NK-92 treated with Interleukin-12 subunit alpha and Interleukin-12 subunit beta, amount 100 ng/mL, for 24 hours (cell line): ENCODE results near the gene TNKS2.

Source experiments
- DNase-seq: peaks from one replicate; lab custom pipeline; 2025; lab: John Stamatoyannopoulos, UW

TNKS2 gene

DNA sequence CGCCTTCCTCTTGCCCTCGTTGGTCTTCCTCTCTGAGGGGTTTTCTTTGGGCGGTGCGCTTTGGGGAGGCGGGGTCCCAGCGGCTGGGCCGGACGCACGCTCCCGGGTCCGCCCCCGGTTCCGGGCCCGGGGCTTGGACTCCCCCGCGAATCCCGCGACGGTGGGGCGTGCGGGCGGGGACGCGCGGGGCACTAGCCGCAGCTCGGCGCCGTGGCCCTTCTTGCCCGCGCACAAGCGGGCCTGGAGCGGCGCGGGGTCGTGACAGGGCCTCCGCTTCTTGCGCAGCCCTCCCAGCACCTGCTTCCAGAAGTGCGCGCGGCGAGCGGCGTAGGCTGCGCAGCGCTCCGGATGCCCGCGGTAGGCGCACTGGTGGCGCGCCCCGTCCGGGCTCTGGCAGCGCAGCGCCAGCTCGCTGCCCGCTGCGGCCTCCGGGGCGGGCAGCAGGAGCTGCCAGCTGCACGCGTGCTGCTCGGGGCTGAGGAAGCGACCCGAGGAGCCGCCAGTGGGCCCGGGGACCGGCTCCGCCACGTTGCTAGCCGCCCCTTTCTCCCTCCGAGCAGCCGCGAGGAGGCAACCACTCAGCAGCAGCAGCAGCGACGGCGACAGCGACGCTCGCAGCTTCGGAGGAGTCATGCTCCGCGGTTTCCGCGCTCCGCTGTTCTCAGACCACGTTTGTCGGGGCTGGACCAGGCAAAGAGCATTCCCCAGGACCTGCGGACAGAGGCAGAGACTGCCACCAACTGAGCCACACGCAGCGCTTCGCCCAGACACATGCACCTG is 110.3 kb downstream of the TNKS2 start:
- peak; percentile 75 for DNase-seq

DNA sequence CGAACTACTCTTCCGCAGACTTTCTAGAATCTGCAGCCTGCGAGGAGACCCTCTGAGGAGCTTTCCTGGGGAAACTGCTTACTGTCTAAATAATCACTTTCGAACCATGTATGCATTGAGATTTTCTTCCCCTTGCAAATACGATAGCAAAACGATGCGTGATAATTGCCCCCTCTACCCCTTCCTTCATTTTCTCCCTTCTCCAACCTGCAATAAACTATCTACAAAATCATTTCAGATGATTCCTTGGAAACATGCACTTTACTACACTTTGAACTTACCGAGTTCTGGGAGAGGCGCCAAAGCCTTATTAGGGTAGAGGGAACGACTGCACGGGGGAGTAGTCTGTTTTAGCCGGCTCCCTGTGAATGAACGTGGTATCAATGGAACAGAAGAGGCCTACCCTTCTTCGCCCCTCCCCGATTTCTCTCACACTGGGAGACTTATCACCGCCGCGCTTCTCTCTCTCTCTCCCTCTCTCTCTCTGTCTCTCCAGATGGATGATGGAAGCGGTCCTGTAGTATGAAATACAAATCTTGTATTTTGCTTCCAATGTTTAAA is 111.0 kb downstream of the TNKS2 start, which contains the start of gene FGFBP3:
FGFBP3 (minus strand) TSS at position 370 of the 561 bp plus-strand sequence. CDS start 517 bp downstream, outside the sequence.
- DNase-seq: no peak

DNA sequence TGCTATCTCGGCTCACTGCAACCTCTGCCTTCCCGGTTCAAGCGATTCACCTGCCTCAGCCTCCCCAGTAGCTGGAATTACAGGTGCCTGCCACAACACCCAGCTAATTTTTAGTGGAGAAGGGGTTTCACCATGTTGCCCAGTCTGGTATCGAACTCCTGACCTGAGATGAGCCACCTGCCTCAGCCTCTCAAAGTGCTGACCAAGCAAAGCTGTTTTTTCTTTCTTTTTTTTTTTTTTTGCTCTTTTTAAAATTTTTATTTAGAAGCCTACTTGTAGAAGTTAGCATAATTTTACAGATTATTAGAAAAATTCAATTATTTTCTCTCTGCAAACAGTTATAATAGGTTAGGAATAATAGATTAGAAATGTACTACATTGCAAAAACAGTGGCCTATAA is 112.2 kb downstream of the TNKS2 start:
- no peak for DNase-seq
